Measurements from ENCODE around the gene SPARC.

Gene SPARC

GRCh38 chr5:151656311-151656710 is 30.4 kb downstream of the SPARC start:
- H3K4me1 ChIP-seq (ENCODE audit: insufficient read depth, poor library complexity, severe bottlenecking) = peaks cover 4% of the 10 kb centered on the region
- ATAC-seq (ENCODE audit: low read depth) = no peak
- H3K36me3 ChIP-seq (ENCODE audit: low read depth) = no peaks in the 10 kb centered on the region
- no peak for DNase-seq (ENCODE audit: low spot score)
- H3K9me3 ChIP-seq (ENCODE audit: severe bottlenecking) = no peaks in the 10 kb centered on the region
- H3K4me3 ChIP-seq (ENCODE audit: severe bottlenecking) = no peak overlapping the region
- H3K27me3 ChIP-seq (ENCODE audit: insufficient read depth, poor library complexity, severe bottlenecking) = no peaks in the 10 kb centered on the region
- H3K27ac ChIP-seq (ENCODE audit: poor library complexity, severe bottlenecking) = no peak overlapping the region
- TF ChIP-seq CTCF (IDR thresholded peaks at IDR 0.05; ENCODE audit: poor library complexity, severe bottlenecking) = no peak

GRCh38 chr5:151651997-151652645 is 34.6 kb downstream of the SPARC start:
- ATAC-seq (ENCODE audit: low read depth) = peak; percentile 94
- no peaks in the 10 kb centered on the region for H3K36me3 ChIP-seq (ENCODE audit: low read depth)
- no peak overlapping the region for H3K27ac ChIP-seq (ENCODE audit: poor library complexity, severe bottlenecking)

GRCh38 chr5:151648988-151649387 is 37.7 kb downstream of the SPARC start:
- Histone ChIP-seq H3K27me3 (ENCODE audit: insufficient read depth, poor library complexity, severe bottlenecking) (no peaks in the 10 kb centered on the region), H3K4me1 (ENCODE audit: insufficient read depth, poor library complexity, severe bottlenecking) (peaks cover 19% of the 10 kb centered on the region), H3K9me3 (ENCODE audit: severe bottlenecking) (no peaks in the 10 kb centered on the region), H3K27ac (ENCODE audit: poor library complexity, severe bottlenecking) (no peak overlapping the region), H3K36me3 (ENCODE audit: low read depth) (no peaks in the 10 kb centered on the region), H3K4me3 (ENCODE audit: severe bottlenecking) (no peak overlapping the region)
- no peak for ATAC-seq (ENCODE audit: low read depth)
- DNase-seq (ENCODE audit: low spot score) = no peak
- no peak for TF ChIP-seq CTCF (IDR thresholded peaks at IDR 0.05; ENCODE audit: poor library complexity, severe bottlenecking)

More at GRCh38 chr5:151651997-151652645, 34.6 kb downstream of the SPARC start:
- no peaks in the 10 kb centered on the region for H3K27me3 ChIP-seq (ENCODE audit: insufficient read depth, poor library complexity, severe bottlenecking)
- peak; percentile 81 for DNase-seq (ENCODE audit: low spot score)
- no peak overlapping the region for H3K4me3 ChIP-seq (ENCODE audit: severe bottlenecking)
- H3K4me1 ChIP-seq (ENCODE audit: insufficient read depth, poor library complexity, severe bottlenecking) = peaks cover 10% of the 10 kb centered on the region
- peak; percentile 99 for TF ChIP-seq CTCF (IDR thresholded peaks at IDR 0.05; ENCODE audit: poor library complexity, severe bottlenecking)
- no peaks in the 10 kb centered on the region for H3K9me3 ChIP-seq (ENCODE audit: severe bottlenecking)

- no peak overlapping the region for H3K4me3 ChIP-seq (ENCODE audit: severe bottlenecking)
- TF ChIP-seq CTCF (IDR thresholded peaks at IDR 0.05; ENCODE audit: poor library complexity, severe bottlenecking) = no peak
Measured at GRCh38 chr5:151648089-151648488, 38.6 kb downstream of the SPARC start.

GRCh38 chr5:151647320-151647861 is 39.3 kb downstream of the SPARC start:
- Histone ChIP-seq H3K27ac (ENCODE audit: poor library complexity, severe bottlenecking) (peak overlapping the region; percentile 66), H3K4me3 (ENCODE audit: severe bottlenecking) (no peak overlapping the region), H3K27me3 (ENCODE audit: insufficient read depth, poor library complexity, severe bottlenecking) (no peaks in the 10 kb centered on the region), H3K9me3 (ENCODE audit: severe bottlenecking) (no peaks in the 10 kb centered on the region), H3K36me3 (ENCODE audit: low read depth) (no peaks in the 10 kb centered on the region), H3K4me1 (ENCODE audit: insufficient read depth, poor library complexity, severe bottlenecking) (peaks cover 19% of the 10 kb centered on the region)
- DNase-seq (ENCODE audit: low spot score) = peak; percentile 23
- TF ChIP-seq CTCF (IDR thresholded peaks at IDR 0.05; ENCODE audit: poor library complexity, severe bottlenecking) = no peak
- ATAC-seq (ENCODE audit: low read depth) = peak; percentile 69

More at GRCh38 chr5:151648089-151648488, 38.6 kb downstream of the SPARC start:
- Histone ChIP-seq H3K9me3 (ENCODE audit: severe bottlenecking) (no peaks in the 10 kb centered on the region), H3K4me1 (ENCODE audit: insufficient read depth, poor library complexity, severe bottlenecking) (peaks cover 19% of the 10 kb centered on the region), H3K27ac (ENCODE audit: poor library complexity, severe bottlenecking) (peak overlapping the region; percentile 66), H3K27me3 (ENCODE audit: insufficient read depth, poor library complexity, severe bottlenecking) (no peaks in the 10 kb centered on the region), H3K36me3 (ENCODE audit: low read depth) (no peaks in the 10 kb centered on the region)
- DNase-seq (ENCODE audit: low spot score) (no peak), ATAC-seq (ENCODE audit: low read depth) (no peak)

Measured in RWPE2 (cell line).